Measurements from ENCODE around the gene S100A13.

DNA sequence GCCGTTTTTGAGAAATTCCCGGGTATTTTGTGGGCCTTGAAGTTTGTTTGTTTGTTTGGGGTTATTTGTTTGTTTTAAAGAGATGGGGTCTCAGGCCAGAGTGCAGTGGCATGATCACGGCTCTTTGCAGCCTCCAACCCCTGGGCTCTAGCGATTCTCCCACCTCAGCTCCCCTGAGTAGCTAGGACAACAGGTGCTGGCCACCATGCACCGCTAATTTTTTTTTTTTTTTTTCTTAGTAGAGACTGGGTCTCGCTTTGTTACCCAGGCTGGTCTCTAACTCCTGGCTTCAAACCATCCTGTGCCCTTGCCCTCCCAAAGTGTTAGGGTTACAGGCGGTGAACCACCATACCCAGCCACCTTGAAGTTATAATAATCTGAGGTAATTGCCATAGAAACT lies 8.6 kb upstream of the S100A13 start:
- TF ChIP-seq, protein P1, sequence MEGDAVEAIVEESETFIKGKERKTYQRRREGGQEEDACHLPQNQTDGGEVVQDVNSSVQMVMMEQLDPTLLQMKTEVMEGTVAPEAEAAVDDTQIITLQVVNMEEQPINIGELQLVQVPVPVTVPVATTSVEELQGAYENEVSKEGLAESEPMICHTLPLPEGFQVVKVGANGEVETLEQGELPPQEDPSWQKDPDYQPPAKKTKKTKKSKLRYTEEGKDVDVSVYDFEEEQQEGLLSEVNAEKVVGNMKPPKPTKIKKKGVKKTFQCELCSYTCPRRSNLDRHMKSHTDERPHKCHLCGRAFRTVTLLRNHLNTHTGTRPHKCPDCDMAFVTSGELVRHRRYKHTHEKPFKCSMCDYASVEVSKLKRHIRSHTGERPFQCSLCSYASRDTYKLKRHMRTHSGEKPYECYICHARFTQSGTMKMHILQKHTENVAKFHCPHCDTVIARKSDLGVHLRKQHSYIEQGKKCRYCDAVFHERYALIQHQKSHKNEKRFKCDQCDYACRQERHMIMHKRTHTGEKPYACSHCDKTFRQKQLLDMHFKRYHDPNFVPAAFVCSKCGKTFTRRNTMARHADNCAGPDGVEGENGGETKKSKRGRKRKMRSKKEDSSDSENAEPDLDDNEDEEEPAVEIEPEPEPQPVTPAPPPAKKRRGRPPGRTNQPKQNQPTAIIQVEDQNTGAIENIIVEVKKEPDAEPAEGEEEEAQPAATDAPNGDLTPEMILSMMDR (IDR thresholded peaks at IDR 0.05; ENCODE audit: borderline replicate concordance, extremely low read depth, low read length, poor library complexity, severe bottlenecking) = no peak
- TF ChIP-seq EZH2 (IDR thresholded peaks at IDR 0.05; ENCODE audit: borderline replicate concordance, low read depth, low read length, severe bottlenecking) = no peak
